NT2/D1 (cell line): ENCODE results near the gene GRAMD1B.

Experiments used
- SUZ12 ChIP-seq: IDR thresholded peaks from 2 replicates; pipeline ENCODE4 v1.6.1; 2011; ENCODE audit not compliant: insufficient read length, insufficient read depth; ENCODE audit errors: extremely low read depth
- YY1 ChIP-seq: IDR thresholded peaks from 2 replicates; pipeline ENCODE4 v1.6.1; 2011; ENCODE audit not compliant: insufficient read length, insufficient read depth
- ZNF274 ChIP-seq: IDR thresholded peaks from 2 replicates; pipeline ENCODE4 v1.6.1; 2011; ENCODE audit warnings: mild to moderate bottlenecking, low read depth, low read length

DNA sequence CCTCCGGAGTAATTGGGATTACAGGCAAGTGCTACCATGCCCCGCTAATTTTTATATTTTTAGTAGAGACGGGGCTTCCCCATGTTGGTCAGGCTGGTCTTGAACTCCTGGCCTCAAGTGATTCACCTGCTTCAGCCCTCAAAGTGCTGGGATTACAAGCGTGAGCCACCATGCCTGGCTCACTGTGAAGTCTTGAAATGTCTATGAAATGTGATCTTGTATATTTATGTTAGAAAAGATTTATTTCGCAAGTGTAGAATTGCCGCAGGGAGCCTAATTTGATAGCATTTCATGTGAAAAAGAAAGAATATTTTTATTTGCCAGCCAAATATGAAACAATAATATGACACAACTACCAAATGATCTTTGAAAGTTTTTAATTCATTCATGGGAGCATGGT lies 52.1 kb downstream of the GRAMD1B start:
- TF ChIP-seq YY1 (no peak), SUZ12 (no peak), ZNF274 (no peak)
